ENCODE results near the gene ZBTB16. TPM values are rescaled to one million over a fixed set of nuclear protein-coding genes. Genes with fewer than 3 reads are reported as not detected.

Gene ZBTB16
- total and polyA plus RNA-seq, 2 of the 13 experiments (the other 11 are each of a cell fraction or from before 2014, with no cell fraction given) = not detected

DNA sequence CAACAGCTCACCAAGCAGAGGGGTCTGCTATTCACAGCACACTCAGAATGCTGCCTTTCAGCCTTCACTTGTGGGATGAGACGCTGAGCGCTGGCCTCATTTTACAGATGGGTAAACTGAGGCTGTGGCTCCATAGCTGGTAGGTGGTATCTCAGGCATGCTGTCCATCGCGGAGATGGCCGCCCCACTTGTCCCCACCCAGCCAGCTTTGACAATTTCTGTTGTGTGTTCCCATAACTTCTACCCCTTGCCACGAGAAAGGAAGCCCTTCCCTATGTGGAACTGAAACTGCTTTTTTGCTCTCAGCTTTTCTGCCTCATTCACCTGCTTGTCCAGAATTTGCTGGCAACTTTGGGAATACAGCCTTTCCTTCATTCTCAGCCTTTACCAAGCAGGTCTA, 200.6 kb downstream of the ZBTB16 start:
- H3K27me3 ChIP-seq (ENCODE audit: control insufficient read depth in 1 of 2, insufficient read depth in 2 of 2, low read length in 2 of 2) = peaks cover 4 to 27% of the 10 kb centered on the region in 2 experiments; a peak in 3 of 5 replicates
- H3K9me3 ChIP-seq (ENCODE audit: low read length) = no peaks in the 10 kb centered on the region
- ChIA-PET CTCF (ENCODE audit: low intra/inter-chr PET ratio, low total read pairs) (interaction anchor here (1.9 to 4.1 kb wide), 3 partner anchors 224 to 364 kb away, joined by 9 to 46 read pairs (median 34); no protein-coding TSS in a partner anchor), POLR2A (no interaction called here)
- FAIRE-seq (no peak), ATAC-seq (no peak), DNase-seq (ENCODE audit: low spot score) (no peak)
- no peaks in the 10 kb centered on the region for H3K79me2 ChIP-seq (ENCODE audit: insufficient read depth, low read length)
- no peak overlapping the region for H3K9ac ChIP-seq (ENCODE audit: insufficient read depth, low read depth, low read length)
- no peak overlapping the region for H3K27ac ChIP-seq (ENCODE audit: extremely low read length, insufficient read depth, low read length)
- no peak overlapping the region for H3K4me3 ChIP-seq (replicated peaks in 1 of 3; ENCODE audit: insufficient read depth in 1 of 3, low read depth in 2 of 3, low read length in 3 of 3)
- no TSS peak for BruUV-seq (replicated peaks)
- in situ Hi-C loops (cut with HindIII; ENCODE audit: extremely low pct_ligation_motif_present, low pct_unique_long_range_greater_than_20kb) = loop anchor here (5.0 to 25.0 kb wide), 4 partner anchors 223 to 448 kb away; no protein-coding TSS in a partner anchor
- no peak overlapping the region for H2AFZ ChIP-seq (ENCODE audit: low read length)
- H3K4me1 ChIP-seq (ENCODE audit: insufficient read depth, low read length) = peaks cover 16% of the 10 kb centered on the region
- no peaks in the 10 kb centered on the region for H4K20me1 ChIP-seq (ENCODE audit: insufficient read depth, low read length)
- WGBS (ENCODE audit: low lambda C conversion rate) = 67% methylated on average over 3 of the region's 6 CpGs
- intact Hi-C loops (cut with micrococcal nuclease; ENCODE audit: unreplicated experiment) = loop anchor here (10.0 kb wide), 1 partner anchor 75 kb away; no protein-coding TSS in a partner anchor
- H3K4me2 ChIP-seq (ENCODE audit: low read depth, low read length) = no peak overlapping the region
- H3K36me3 ChIP-seq (replicated peaks in 1 of 2; ENCODE audit: control insufficient read depth in 1 of 2, insufficient read depth in 2 of 2, low read length in 2 of 2) = no peaks in the 10 kb centered on the region
- no peak for TF ChIP-seq ZSCAN22 (CRISPR knock-in tag; IDR thresholded peaks at IDR 0.05)

DNA sequence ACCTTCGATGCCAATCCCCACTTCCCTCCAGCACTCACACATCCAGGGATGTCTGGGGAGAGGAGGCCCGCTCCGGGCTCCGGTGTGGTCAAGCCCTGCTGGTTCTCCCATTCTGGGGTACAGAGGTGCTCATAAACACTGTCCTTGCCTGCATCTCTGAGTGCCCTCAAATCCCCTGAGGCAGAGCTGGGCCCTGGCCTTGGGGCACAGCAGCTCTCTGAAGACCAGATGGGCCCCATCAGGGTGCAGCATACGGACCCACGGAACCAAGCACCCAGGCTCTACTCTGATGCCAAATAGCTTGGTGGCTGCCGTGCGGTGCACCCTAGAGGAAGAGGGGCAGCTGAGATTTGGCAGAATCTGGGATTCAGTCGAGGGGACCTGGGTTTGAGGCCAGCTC, 201.0 kb downstream of the ZBTB16 start:
- no TSS peak for BruUV-seq (replicated peaks)
- Histone ChIP-seq H3K4me2 (ENCODE audit: low read depth, low read length) (no peak overlapping the region), H4K20me1 (ENCODE audit: insufficient read depth, low read length) (no peaks in the 10 kb centered on the region), H3K79me2 (ENCODE audit: insufficient read depth, low read length) (no peaks in the 10 kb centered on the region), H3K9me3 (ENCODE audit: low read length) (no peaks in the 10 kb centered on the region), H3K9ac (ENCODE audit: insufficient read depth, low read depth, low read length) (no peak overlapping the region), H3K4me3 (replicated peaks in 1 of 3; ENCODE audit: insufficient read depth in 1 of 3, low read depth in 2 of 3, low read length in 3 of 3) (no peak overlapping the region), H3K27me3 (ENCODE audit: control insufficient read depth in 1 of 2, insufficient read depth in 2 of 2, low read length in 2 of 2) (peaks cover 4 to 27% of the 10 kb centered on the region in 2 experiments; a peak in 3 of 5 replicates), H3K36me3 (replicated peaks in 1 of 2; ENCODE audit: control insufficient read depth in 1 of 2, insufficient read depth in 2 of 2, low read length in 2 of 2) (no peaks in the 10 kb centered on the region), H2AFZ (ENCODE audit: low read length) (no peak overlapping the region), H3K27ac (ENCODE audit: extremely low read length, insufficient read depth, low read length) (no peak overlapping the region), H3K4me1 (ENCODE audit: insufficient read depth, low read length) (peaks cover 16% of the 10 kb centered on the region)
- intact Hi-C loops (cut with micrococcal nuclease; ENCODE audit: unreplicated experiment) = loop anchor here (10.0 kb wide), 1 partner anchor 76 kb away; no protein-coding TSS in a partner anchor
- ChIA-PET CTCF (ENCODE audit: low intra/inter-chr PET ratio, low total read pairs) (interaction anchor here (1.1 to 4.1 kb wide), 6 partner anchors 224 to 454 kb away, joined by 3 to 46 read pairs (median 7); no protein-coding TSS in a partner anchor), POLR2A (no interaction called here)
- FAIRE-seq = no peak
- TF ChIP-seq, protein P1, sequence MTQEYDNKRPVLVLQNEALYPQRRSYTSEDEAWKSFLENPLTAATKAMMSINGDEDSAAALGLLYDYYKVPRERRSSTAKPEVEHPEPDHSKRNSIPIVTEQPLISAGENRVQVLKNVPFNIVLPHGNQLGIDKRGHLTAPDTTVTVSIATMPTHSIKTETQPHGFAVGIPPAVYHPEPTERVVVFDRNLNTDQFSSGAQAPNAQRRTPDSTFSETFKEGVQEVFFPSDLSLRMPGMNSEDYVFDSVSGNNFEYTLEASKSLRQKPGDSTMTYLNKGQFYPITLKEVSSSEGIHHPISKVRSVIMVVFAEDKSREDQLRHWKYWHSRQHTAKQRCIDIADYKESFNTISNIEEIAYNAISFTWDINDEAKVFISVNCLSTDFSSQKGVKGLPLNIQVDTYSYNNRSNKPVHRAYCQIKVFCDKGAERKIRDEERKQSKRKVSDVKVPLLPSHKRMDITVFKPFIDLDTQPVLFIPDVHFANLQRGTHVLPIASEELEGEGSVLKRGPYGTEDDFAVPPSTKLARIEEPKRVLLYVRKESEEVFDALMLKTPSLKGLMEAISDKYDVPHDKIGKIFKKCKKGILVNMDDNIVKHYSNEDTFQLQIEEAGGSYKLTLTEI (CRISPR knock-in tag; conservative IDR thresholded peaks at IDR 0.05) = no peak
- TF ChIP-seq NFIB (CRISPR knock-in tag; IDR thresholded peaks at IDR 0.05; ENCODE audit: borderline replicate concordance) = no peak
- no peak for ATAC-seq
- no peak for DNase-seq (ENCODE audit: low spot score)
- 58% methylated on average over 4 of the region's 9 CpGs for WGBS (ENCODE audit: low lambda C conversion rate)
- in situ Hi-C loops (cut with HindIII; ENCODE audit: extremely low pct_ligation_motif_present, low pct_unique_long_range_greater_than_20kb) = loop anchor here (5.0 to 25.0 kb wide), 4 partner anchors 223 to 448 kb away; no protein-coding TSS in a partner anchor

All from HepG2 (cell line).